Left kidney (tissue), 2 donors: ENCODE data around the gene PCDHGA3. TPM values are rescaled to one million over a fixed set of nuclear protein-coding genes. Genes with fewer than 3 reads are reported as not detected.
"Not testable (repeated sequence)": the region's sequence is repeated elsewhere in the genome, so short reads cannot be mapped to it uniquely, and the experiment has no call there.

ENCODE experiments used
- DNase-seq: peaks from one replicate; pipeline ENCODE4 v3.0.0-alpha.2; 2013
- polyA plus RNA-seq: library from polyadenylated mRNA; unstranded; fragments of 120-200 nt; gene quantifications from one replicate; pipeline ENCODE4 v1.2.1, GENCODE V29; 2013; ENCODE audit not compliant: insufficient read length

PCDHGA3 gene
- polyA plus RNA-seq, 1 donor: 2.9 TPM

DNA sequence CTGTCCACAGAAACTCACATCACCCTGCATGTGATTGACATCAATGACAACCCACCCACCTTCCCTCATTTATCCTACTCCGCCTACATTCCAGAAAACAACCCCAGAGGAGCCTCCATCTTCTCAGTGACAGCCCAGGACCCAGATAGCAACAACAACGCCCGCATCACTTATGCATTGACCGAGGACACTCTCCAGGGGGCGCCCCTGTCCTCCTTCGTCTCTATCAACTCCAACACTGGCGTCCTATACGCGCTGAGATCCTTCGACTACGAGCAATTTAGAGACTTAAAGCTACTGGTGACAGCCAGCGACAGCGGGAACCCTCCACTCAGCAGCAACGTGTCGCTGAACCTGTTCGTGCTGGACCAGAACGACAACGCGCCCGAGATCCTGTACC lies 1.7 kb downstream of the PCDHGA3 start:
- no peak for DNase-seq

DNA sequence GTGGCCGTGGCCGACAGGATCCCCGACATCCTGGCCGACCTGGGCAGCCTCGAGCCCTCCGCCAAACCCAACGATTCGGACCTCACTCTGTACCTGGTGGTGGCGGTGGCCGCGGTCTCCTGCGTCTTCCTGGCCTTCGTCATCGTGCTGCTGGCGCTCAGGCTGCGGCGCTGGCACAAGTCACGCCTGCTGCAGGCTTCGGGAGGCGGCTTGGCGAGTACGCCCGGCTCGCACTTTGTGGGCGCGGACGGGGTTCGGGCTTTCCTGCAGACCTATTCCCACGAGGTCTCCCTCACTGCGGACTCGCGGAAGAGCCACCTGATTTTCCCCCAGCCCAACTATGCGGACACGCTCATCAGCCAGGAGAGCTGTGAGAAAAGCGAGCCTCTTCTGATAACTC lies 2.4 kb downstream of the PCDHGA3 start:
- DNase-seq: not testable (repeated sequence)

GRCh38 chr5:141349917-141350619 lies 6.4 kb downstream of the PCDHGA3 start, which contains the start of gene PCDHGB1:
PCDHGB1 (plus strand) TSS chr5:141350099; CDS start chr5:141350261, 162 bp downstream.
- no peak for DNase-seq

DNA sequence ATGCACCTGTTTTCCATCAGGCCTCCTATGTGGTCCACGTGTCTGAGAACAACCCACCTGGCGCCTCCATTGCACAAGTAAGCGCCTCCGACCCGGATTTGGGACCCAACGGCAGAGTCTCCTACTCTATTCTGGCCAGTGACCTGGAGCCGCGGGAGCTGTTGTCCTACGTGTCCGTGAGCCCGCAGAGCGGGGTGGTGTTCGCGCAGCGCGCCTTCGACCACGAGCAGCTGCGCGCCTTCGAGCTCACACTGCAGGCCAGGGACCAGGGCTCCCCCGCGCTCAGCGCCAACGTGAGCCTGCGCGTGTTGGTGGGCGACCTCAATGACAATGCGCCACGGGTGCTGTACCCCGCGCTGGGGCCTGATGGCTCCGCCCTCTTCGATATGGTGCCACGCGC lies 8.0 kb downstream of the PCDHGA3 start:
- no peak for DNase-seq

- DNase-seq: no peak
Observed at GRCh38 chr5:141354900-141355469, 11.4 kb downstream of the PCDHGA3 start, which contains the start of gene PCDHGA4. PCDHGA4 (plus strand) TSS chr5:141355021; CDS start chr5:141355108, 87 bp downstream.

DNA sequence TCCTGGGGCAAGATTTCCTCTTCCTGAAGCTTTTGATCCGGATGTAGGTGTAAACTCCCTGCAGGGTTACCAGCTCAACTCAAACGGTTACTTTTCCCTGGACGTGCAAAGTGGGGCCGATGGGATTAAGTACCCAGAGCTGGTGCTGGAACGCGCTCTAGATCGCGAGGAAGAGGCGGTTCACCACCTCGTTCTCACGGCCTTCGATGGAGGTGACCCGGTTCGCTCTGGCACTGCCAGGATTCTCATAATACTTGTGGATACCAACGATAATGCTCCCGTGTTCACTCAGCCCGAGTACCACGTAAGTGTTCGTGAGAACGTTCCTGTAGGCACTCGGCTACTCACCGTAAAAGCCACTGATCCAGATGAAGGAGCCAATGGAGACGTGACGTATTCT lies 12.0 kb downstream of the PCDHGA3 start:
- DNase-seq: no peak

DNA sequence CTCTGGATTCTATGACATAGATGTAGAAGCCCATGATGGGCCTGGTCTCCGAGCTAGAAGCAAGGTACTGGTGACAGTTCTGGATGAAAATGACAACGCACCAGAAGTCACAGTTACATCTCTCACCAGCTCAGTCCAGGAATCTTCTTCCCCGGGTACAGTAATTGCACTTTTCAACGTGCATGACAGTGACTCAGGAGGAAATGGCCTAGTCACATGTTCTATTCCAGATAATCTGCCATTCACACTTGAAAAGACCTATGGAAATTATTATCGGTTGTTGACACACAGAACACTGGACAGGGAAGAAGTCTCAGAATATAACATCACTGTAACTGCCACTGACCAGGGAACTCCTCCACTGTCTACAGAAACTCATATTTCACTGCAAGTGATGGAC lies 12.5 kb downstream of the PCDHGA3 start:
- no peak for DNase-seq

DNA sequence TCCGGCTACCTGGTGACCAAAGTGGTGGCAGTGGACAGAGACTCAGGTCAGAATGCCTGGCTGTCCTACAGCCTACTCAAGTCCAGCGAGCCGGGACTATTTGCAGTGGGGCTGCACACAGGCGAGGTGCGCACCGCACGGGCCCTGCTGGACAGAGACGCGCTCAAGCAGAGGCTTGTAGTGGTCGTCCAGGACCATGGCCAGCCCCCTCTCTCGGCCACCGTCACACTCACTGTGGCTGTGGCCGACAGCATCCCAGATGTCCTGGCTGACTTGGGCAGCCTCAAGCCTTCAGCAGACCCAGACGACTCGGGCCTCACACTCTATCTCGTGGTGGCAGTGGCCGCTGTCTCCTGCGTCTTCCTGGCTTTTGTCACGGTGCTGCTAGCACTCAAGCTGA lies 13.3 kb downstream of the PCDHGA3 start:
- DNase-seq: no peak

- DNase-seq: no peak
Observed at GRCh38 chr5:141359790-141360426, 16.3 kb downstream of the PCDHGA3 start, which contains the start of gene PCDHGB2. PCDHGB2 (plus strand) TSS chr5:141359994; CDS start chr5:141360136, 142 bp downstream.

DNA sequence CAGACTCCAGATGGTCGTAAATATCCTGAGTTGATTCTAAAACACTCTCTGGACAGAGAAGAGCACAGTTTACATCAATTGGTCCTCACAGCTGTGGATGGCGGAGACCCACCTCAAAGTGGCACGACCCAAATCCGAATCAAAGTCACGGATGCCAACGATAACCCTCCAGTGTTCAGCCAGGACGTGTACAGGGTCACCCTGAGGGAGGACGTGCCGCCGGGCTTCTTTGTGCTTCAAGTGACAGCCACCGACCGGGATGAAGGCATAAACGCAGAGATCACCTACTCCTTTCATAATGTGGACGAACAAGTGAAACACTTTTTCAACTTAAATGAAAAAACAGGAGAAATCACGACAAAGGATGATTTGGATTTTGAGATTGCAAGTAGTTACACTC lies 17.1 kb downstream of the PCDHGA3 start:
- DNase-seq: no peak

GRCh38 chr5:141362719-141363118 lies 19.1 kb downstream of the PCDHGA3 start:
- no peak for DNase-seq

DNA sequence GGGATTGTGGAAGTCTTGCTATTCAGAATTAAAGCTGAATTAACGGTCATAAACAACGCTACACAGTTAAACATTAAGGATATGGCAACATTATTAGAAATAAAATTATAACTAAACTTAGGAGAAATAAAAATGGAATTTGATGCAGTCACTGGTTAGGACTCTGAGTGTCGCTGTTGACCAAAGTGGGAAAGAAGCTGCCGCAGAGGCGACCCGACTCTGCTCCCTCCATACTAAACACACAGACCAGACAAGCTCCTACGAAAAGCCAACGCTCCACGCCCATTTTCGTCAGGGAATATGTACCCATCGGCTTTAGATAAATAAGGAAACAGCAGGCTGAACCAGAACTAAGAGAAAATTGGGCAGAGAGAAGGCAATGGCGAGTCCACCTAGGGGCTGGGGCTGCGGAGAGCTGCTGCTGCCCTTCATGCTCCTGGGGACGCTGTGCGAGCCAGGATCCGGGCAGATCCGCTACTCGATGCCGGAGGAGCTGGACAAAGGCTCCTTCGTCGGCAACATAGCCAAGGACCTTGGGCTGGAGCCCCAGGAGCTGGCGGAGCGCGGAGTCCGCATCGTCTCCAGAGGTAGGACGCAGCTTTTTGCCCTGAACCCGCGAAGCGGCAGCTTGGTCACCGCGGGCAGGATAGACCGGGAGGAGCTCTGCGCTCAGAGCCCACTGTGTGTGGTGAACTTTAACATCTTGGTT lies 20.5 kb downstream of the PCDHGA3 start, which contains the start of gene PCDHGA5:
Gene PCDHGA5 (plus strand): TSS at position 211 of the 709 bp plus-strand sequence. CDS start 169 bp downstream, at position 380.
- DNase-seq: no peak

DNA sequence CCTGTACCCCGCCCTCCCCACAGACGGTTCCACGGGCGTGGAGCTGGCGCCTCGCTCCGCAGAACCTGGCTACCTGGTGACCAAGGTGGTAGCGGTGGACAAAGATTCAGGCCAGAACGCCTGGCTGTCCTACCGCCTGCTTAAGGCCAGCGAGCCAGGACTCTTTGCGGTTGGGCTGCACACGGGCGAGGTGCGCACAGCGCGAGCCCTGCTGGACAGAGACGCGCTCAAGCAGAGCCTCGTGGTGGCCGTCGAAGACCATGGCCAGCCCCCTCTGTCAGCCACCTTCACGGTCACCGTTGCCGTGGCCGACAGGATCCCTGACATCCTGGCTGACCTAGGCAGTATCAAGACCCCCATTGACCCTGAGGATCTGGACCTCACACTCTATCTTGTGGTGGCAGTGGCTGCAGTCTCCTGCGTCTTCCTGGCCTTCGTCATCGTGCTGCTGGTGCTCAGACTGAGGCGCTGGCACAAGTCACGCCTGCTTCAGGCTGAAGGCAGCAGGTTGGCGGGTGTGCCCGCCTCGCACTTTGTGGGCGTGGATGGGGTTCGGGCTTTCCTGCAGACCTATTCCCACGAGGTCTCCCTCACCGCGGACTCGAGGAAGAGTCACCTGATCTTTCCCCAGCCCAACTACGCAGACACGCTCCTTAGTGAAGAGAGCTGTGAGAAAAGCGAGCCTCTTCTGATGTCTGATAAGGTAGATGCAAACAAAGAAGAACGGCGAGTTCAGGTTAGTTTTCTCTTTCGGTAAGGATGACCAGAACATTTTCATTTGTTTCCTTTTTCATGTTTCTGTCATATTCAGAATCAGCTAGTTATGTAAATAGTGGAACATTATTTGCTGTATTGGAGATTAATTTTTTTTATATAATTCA lies 22.6 kb downstream of the PCDHGA3 start:
- DNase-seq: no peak

- no peak for DNase-seq
Observed at GRCh38 chr5:141369994-141370848, 26.6 kb downstream of the PCDHGA3 start, which contains the start of gene PCDHGB3. PCDHGB3 (plus strand) TSS chr5:141370242; CDS start chr5:141370395, 153 bp downstream.

DNA sequence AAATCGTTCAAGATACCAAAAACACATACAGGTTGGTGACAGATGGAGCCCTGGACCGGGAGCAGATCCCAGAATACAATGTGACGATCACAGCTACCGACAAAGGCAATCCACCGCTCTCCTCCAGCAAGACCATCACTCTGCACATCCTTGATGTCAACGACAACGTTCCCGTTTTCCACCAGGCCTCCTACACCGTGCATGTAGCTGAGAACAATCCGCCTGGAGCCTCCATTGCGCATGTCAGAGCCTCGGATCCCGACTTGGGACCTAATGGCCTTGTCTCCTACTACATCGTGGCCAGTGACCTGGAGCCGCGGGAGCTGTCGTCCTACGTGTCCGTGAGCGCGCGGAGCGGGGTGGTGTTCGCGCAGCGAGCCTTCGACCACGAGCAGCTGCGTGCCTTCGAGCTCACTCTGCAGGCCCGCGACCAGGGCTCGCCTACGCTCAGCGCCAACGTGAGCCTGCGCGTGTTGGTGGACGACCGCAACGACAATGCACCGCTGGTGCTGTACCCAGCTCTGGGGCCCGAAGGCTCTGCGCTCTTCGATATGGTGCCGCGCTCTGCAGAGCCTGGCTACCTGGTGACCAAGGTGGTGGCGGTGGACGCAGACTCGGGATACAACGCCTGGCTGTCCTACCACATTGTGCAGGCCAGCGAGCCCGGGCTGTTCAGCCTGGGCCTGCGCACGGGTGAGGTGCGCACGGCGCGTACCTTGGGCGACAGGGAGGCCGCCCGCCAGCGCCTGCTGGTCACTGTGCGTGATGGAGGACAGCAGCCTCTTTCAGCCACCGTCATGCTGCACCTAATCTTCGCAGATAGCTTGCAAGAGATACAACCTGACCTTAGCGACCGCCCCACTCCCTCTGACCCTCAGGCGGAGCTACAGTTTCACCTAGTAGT lies 28.2 kb downstream of the PCDHGA3 start:
- no peak for DNase-seq

GRCh38 chr5:141373673-141374317 lies 30.2 kb downstream of the PCDHGA3 start, which contains the start of gene PCDHGA6:
PCDHGA6 (plus strand) TSS chr5:141373891; CDS start chr5:141374084, 193 bp downstream.
- no peak for DNase-seq

DNA sequence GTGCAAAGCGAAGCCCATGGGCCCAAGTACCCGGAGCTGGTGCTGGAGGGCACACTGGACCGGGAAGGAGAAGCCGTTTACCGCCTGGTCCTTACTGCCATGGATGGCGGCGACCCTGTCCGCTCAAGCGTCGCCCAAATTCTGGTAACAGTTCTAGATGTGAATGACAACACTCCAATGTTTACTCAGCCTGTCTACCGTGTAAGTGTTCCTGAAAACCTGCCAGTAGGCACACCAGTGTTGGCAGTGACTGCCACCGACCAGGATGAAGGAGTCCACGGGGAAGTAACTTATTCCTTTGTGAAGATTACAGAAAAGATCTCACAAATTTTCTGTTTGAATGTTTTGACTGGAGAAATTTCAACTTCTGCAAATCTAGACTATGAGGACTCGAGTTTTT lies 31.0 kb downstream of the PCDHGA3 start:
- no peak for DNase-seq

GRCh38 chr5:141375444-141376155 lies 32.0 kb downstream of the PCDHGA3 start:
- DNase-seq: not testable (repeated sequence)
